SH-SY5Y (cell line): ENCODE data around the gene FYN.

Experiments
- GATA2 ChIP-seq: IDR thresholded peaks from 2 replicates; pipeline ENCODE4 v1.6.1; 2011; ENCODE audit warnings: mild to moderate bottlenecking, low read depth, low read length
- GATA3 ChIP-seq: IDR thresholded peaks from 2 replicates; pipeline ENCODE4 v1.6.1; 2011; ENCODE audit warnings: low read depth, mild to moderate bottlenecking, low read length, moderate library complexity

DNA sequence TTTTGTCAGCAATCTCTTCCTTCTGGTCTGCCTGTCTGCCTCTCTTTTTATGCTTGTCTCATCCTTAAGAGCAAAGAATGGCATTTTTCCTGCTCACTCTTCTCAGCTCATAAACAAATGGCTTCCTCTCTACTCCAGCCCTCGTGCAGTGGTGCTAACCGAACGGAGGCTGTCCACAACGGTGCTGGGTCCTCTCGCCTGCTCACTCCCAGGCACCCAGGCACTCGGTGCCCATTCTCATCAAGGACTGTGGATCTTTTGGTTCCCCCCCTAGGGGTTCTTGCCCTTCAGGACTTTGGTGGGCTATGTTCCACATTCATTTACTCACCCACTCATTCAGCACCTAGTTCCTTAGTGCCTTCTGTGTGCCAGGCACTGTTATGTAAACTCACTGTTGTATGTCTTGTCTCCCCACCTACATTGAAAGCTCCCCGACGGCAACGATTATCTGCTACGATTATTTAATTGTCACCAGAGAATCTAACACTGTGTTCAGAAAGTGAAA is 113.9 kb downstream of the FYN start:
- no peak for TF ChIP-seq GATA3
- no peak for TF ChIP-seq GATA2
